Measurements from ENCODE around the gene METTL25B. TPM values are rescaled to one million over a fixed set of nuclear protein-coding genes. Genes with fewer than 3 reads are reported as not detected.

Gene METTL25B
- total RNA-seq, 5 donors from 2014 or later (not counting 1 experiment from before 2014, with no cell fraction given), result 13.0 to 36.1 (median 32.3) TPM

DNA sequence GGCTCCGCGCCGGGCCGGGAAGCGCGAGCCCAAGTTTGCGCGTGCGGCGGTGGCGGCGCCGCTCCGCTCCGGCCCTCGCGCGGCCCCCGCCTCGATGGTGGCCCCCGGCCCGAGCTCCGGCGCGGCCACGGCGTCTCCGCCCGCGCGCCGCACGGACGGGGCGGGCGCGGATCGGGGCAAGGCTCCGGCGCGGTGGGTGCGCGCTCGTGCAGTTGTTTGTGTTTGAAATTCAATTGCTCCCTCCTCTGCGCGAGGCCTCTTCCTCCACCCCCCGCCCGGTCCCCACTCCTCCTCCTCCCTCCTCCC, 23.1 kb downstream of the METTL25B start, which contains the start of gene HDGF:
Gene HDGF, minus strand, starts transcription at position 225 of the 306 bp plus-strand sequence. CDS start 246 bp downstream, outside the sequence.
- H3K4me3 Mint-ChIP-seq, result peak within 1 kb of the TSS; percentile 91 to 93 (median 92)
- no peak for DNase-seq

DNA sequence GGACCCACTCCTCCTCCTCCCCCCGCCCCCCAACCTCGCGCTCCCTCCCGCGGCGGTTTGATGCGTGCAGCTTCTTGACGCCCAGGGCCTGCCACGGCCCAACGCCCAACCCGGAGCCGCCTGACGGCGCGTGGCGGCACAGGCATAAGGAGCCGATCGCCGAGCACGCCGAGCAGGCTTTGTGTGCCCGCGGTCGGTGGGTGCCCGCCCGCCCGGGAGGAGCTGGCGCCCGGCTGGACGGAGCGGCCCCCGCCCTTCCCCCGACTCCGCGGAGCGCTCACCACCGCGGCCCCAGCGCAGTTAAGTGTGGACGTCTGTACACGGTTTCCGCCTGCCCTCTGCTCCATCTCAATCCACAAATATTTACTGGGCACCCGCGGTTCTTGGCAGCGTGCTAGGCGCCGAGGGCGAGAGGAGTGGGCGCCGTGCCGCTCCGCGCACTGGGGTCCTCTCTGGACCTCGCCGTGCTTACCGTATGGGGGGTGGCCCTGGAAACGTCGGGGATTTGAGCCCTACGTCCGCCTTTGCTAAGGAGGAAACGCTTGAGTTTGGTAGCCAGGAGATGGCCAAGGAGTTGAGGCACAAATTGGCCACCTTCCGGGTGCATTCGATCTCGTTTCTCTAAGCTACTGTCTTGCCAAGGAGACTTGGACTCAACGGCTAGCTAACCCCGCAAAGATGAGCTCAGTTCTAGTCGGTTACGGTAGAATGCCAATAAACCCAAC, 23.6 kb downstream of the METTL25B start:
- Histone ChIP-seq H3K4me3 (ENCODE audit: control insufficient read depth in 1 of 2, extremely low read depth in 1 of 2, low read length in 1 of 2) (peak overlapping the region; percentile 92 to 94), H3K27ac (ENCODE audit: low read length) (peak overlapping the region; percentile 78), H3K4me1 (ENCODE audit: control insufficient read depth in 1 of 2, extremely low read depth in 1 of 2, insufficient read depth in 2 of 2, low read length in 2 of 2) (peaks cover 37 to 49% of the 10 kb centered on the region in 2 experiments), H3K27me3 (replicated peaks in 1 of 2; ENCODE audit: control insufficient read depth in 2 of 2, extremely low read depth in 1 of 2, insufficient read depth in 2 of 2, low read length in 1 of 2) (no peaks in the 10 kb centered on the region), H3K9me3 (no peaks in the 10 kb centered on the region), H3K36me3 (ENCODE audit: control insufficient read depth in 2 of 2, extremely low read depth in 1 of 2, insufficient read depth in 1 of 2, low read length in 1 of 2) (no peaks in the 10 kb centered on the region)
- Mint-ChIP-seq H3K4me3 (peak overlapping the region; percentile 91 to 92 (median 92)), H3K27ac (peak overlapping the region; percentile 91 to 92), H3K27me3 (no peaks in the 10 kb centered on the region), H3K9me3 (no peaks in the 10 kb centered on the region), H3K36me3 (no peaks in the 10 kb centered on the region), H3K4me1 (peaks cover 49 to 60% (median 56%) of the 10 kb centered on the region in 3 donors)
- WGBS (ENCODE audit: insufficient coverage), result under 1% methylated on average over 48 of the region's 68 CpGs
- POLR2A ChIA-PET, result interaction anchor here (0.6 to 1.8 kb wide), 8 partner anchors 11 to 161 kb away, joined by 3 to 17 read pairs (median 6); partner anchors contain the start of genes ISG20L2 (in 2 of the 2), METTL25B (in 2 of the 2) and MRPL24 (in 2 of the 2)
- DNase-seq (peak; percentile 88 to 97 (median 95)), ATAC-seq (replicated peaks in 1 of 4) (peak; percentile 86 to 91 (median 88))
- CTCF ChIA-PET, result interaction anchor here in 1 of 2 donors (0.9 to 3.9 kb wide), 4 partner anchors 10 to 25 kb away, joined by 6 to 40 read pairs (median 12); partner anchors contain the start of genes ISG20L2, METTL25B, MRPL24 and PRCC

More for the DNA sequence above, 23.1 kb downstream of the METTL25B start, which contains the start of gene HDGF:
- Histone ChIP-seq H3K4me1 (ENCODE audit: control insufficient read depth in 1 of 2, extremely low read depth in 1 of 2, insufficient read depth in 2 of 2, low read length in 2 of 2) (peaks cover 41 to 54% of the 10 kb centered on the region in 2 experiments), H3K27ac (ENCODE audit: low read length) (peak within 1 kb of the TSS; percentile 78), H3K9me3 (no peaks in the 10 kb centered on the region), H3K4me3 (ENCODE audit: control insufficient read depth in 1 of 2, extremely low read depth in 1 of 2, low read length in 1 of 2) (peak within 1 kb of the TSS; percentile 92 to 94), H3K27me3 (replicated peaks in 1 of 2; ENCODE audit: control insufficient read depth in 2 of 2, extremely low read depth in 1 of 2, insufficient read depth in 2 of 2, low read length in 1 of 2) (no peaks in the 10 kb centered on the region), H3K36me3 (ENCODE audit: control insufficient read depth in 2 of 2, extremely low read depth in 1 of 2, insufficient read depth in 1 of 2, low read length in 1 of 2) (no peaks in the 10 kb centered on the region)
- Mint-ChIP-seq H3K27ac (peak within 1 kb of the TSS; percentile 97 to 98), H3K9me3 (no peaks in the 10 kb centered on the region), H3K36me3 (no peaks in the 10 kb centered on the region), H3K27me3 (no peaks in the 10 kb centered on the region), H3K4me1 (peaks cover 54 to 65% (median 61%) of the 10 kb centered on the region in 3 donors)
- no peak for ATAC-seq (replicated peaks in 1 of 4)
- WGBS (ENCODE audit: insufficient coverage), result under 1% methylated on average over 33 of the region's 48 CpGs
- ChIA-PET CTCF (interaction anchor here in 1 of 2 donors (0.9 to 3.9 kb wide), 4 partner anchors 9 to 24 kb away, joined by 6 to 40 read pairs (median 12); partner anchors contain the start of genes ISG20L2, METTL25B, MRPL24 and PRCC), POLR2A (interaction anchor here (0.6 to 1.8 kb wide), 5 partner anchors 11 to 161 kb away, joined by 3 to 17 read pairs (median 5); partner anchors contain the start of genes ISG20L2 (in 1 of the 2), METTL25B (in 1 of the 2) and MRPL24 (in 1 of the 2))

- POLR2A ChIA-PET, result interaction anchor here (0.6 to 1.8 kb wide), 4 partner anchors 12 to 237 kb away, joined by 3 to 8 read pairs (median 6); partner anchors contain the start of genes ISG20L2 (in 2 of the 2), METTL25B (in 2 of the 2) and MRPL24 (in 1 of the 2)
- no peaks in the 10 kb centered on the region for H3K27me3 Mint-ChIP-seq
- Histone ChIP-seq H3K4me1 (ENCODE audit: control insufficient read depth in 1 of 2, extremely low read depth in 1 of 2, insufficient read depth in 2 of 2, low read length in 2 of 2) (peaks cover 31 to 39% of the 10 kb centered on the region in 2 experiments), H3K27ac (ENCODE audit: low read length) (no peak overlapping the region), H3K27me3 (replicated peaks in 1 of 2; ENCODE audit: control insufficient read depth in 2 of 2, extremely low read depth in 1 of 2, insufficient read depth in 2 of 2, low read length in 1 of 2) (no peaks in the 10 kb centered on the region), H3K9me3 (no peaks in the 10 kb centered on the region), H3K4me3 (ENCODE audit: control insufficient read depth in 1 of 2, extremely low read depth in 1 of 2, low read length in 1 of 2) (peak overlapping the region in 1 of 2 donors; percentile 94), H3K36me3 (ENCODE audit: control insufficient read depth in 2 of 2, extremely low read depth in 1 of 2, insufficient read depth in 1 of 2, low read length in 1 of 2) (no peaks in the 10 kb centered on the region)
- peak overlapping the region; percentile 91 to 92 for H3K27ac Mint-ChIP-seq
- peaks cover 41 to 51% (median 47%) of the 10 kb centered on the region in 3 donors for H3K4me1 Mint-ChIP-seq
- no peaks in the 10 kb centered on the region for H3K36me3 Mint-ChIP-seq
- no peaks in the 10 kb centered on the region for H3K9me3 Mint-ChIP-seq
- H3K4me3 Mint-ChIP-seq, result peak overlapping the region; percentile 91 to 92 (median 92)
- DNase-seq, result no peak
- CTCF ChIA-PET, result interaction anchor here in 1 of 2 donors (1.6 to 3.9 kb wide), 3 partner anchors 12 to 26 kb away, joined by 9 to 40 read pairs (median 14); partner anchors contain the start of genes ISG20L2, METTL25B, MRPL24 and PRCC
- ATAC-seq (replicated peaks in 1 of 4), result no peak
- WGBS (ENCODE audit: insufficient coverage), result no CpG with 5 or more reads among the region's 1 CpG
These were observed 24.7 kb downstream of the METTL25B start for GRCh38 chr1:156752843-156753482.

GRCh38 chr1:156754219-156754618, 25.9 kb downstream of the METTL25B start:
- Histone ChIP-seq H3K27me3 (replicated peaks in 1 of 2; ENCODE audit: control insufficient read depth in 2 of 2, extremely low read depth in 1 of 2, insufficient read depth in 2 of 2, low read length in 1 of 2) (no peaks in the 10 kb centered on the region), H3K36me3 (ENCODE audit: control insufficient read depth in 2 of 2, extremely low read depth in 1 of 2, insufficient read depth in 1 of 2, low read length in 1 of 2) (no peaks in the 10 kb centered on the region), H3K4me1 (ENCODE audit: control insufficient read depth in 1 of 2, extremely low read depth in 1 of 2, insufficient read depth in 2 of 2, low read length in 2 of 2) (peaks cover 20 to 26% of the 10 kb centered on the region in 2 experiments), H3K4me3 (ENCODE audit: control insufficient read depth in 1 of 2, extremely low read depth in 1 of 2, low read length in 1 of 2) (no peak overlapping the region), H3K27ac (ENCODE audit: low read length) (no peak overlapping the region), H3K9me3 (no peaks in the 10 kb centered on the region)
- CTCF ChIA-PET, result no interaction called here
- Mint-ChIP-seq H3K4me3 (no peak overlapping the region), H3K27ac (no peak overlapping the region), H3K4me1 (peaks cover 34 to 42% (median 35%) of the 10 kb centered on the region in 3 donors), H3K36me3 (no peaks in the 10 kb centered on the region), H3K9me3 (no peaks in the 10 kb centered on the region), H3K27me3 (no peaks in the 10 kb centered on the region)
- 100% methylated on average over 5 of the region's 8 CpGs for WGBS (ENCODE audit: insufficient coverage)
- ATAC-seq (replicated peaks in 1 of 4) (no peak), DNase-seq (no peak)
- POLR2A ChIA-PET, result no interaction called here

- Histone ChIP-seq H3K36me3 (ENCODE audit: control insufficient read depth in 2 of 2, extremely low read depth in 1 of 2, insufficient read depth in 1 of 2, low read length in 1 of 2) (no peaks in the 10 kb centered on the region), H3K27ac (ENCODE audit: low read length) (no peak overlapping the region), H3K27me3 (replicated peaks in 1 of 2; ENCODE audit: control insufficient read depth in 2 of 2, extremely low read depth in 1 of 2, insufficient read depth in 2 of 2, low read length in 1 of 2) (no peaks in the 10 kb centered on the region), H3K4me1 (ENCODE audit: control insufficient read depth in 1 of 2, extremely low read depth in 1 of 2, insufficient read depth in 2 of 2, low read length in 2 of 2) (peaks cover 7 to 13% of the 10 kb centered on the region in 2 experiments), H3K4me3 (ENCODE audit: control insufficient read depth in 1 of 2, extremely low read depth in 1 of 2, low read length in 1 of 2) (no peak overlapping the region), H3K9me3 (no peaks in the 10 kb centered on the region)
- CTCF ChIA-PET, result interaction anchor here (0.6 to 1.3 kb wide), 3 partner anchors 27 to 829 kb away, joined by 4 to 7 read pairs (median 4); partner anchors contain the start of genes ISG20L2 (in 1 of the 2) and METTL25B (in 1 of the 2)
- Mint-ChIP-seq H3K27me3 (no peaks in the 10 kb centered on the region), H3K4me1 (peaks cover 21 to 29% (median 22%) of the 10 kb centered on the region in 3 donors), H3K36me3 (no peaks in the 10 kb centered on the region), H3K27ac (no peak overlapping the region), H3K4me3 (no peak overlapping the region), H3K9me3 (no peaks in the 10 kb centered on the region)
- no CpG with 5 or more reads among the region's 5 CpGs for WGBS (ENCODE audit: insufficient coverage)
- no peak for DNase-seq
- ATAC-seq (replicated peaks in 1 of 4), result no peak
- POLR2A ChIA-PET, result no interaction called here
These were observed 27.3 kb downstream of the METTL25B start for GRCh38 chr1:156755527-156755950.

All from T-cell (primary cell).